Activated T-cell treated with anti-CD3 and anti-CD28 coated beads, Interleukin-2, amount 50 U/mL, for 48 hours (primary cell): ENCODE measurements around the gene PHETA1.
"Not testable (repeated sequence)": the region's sequence is repeated elsewhere in the genome, so short reads cannot be mapped to it uniquely, and the experiment has no call there.

Experiments
- DNase-seq, 2 experiments: peaks; one replicate each; pipeline ENCODE4 v3.0.0-alpha.2; 2020

The PHETA1 gene

DNA sequence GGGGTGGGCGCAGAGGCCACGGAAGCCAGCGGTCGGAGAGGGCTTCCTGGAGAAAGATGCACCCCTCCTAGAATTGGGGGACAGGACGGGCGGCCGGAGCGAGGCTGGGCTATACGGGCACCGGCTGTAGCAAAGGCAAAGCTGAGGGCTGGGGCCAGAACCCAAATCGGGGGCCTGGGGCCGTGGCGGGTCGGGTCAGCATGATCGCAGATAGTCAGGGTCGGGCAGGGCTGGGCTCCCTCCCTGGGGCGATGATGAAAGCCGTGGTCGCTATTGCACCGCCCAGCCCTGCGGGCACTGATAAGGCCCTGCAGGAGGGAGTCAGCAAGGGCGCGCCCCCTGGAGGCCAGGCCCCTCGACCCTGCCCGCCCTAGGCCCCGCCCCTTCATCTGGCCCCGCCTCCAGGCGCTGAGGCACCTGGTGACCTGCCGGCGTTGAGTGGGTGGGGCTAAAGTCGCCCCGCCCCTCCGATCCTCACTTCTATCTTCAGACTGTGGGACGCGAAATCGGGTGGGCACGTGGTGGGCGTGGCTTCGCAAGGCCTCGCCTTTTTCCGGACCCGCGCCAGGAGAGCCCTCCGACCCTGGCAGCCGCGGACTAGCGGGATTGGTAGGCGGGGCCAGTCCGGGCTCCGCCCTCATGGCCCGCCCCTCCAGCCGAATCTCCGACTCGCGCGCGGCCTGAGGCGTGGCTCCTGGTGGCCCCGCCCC is 36.4 kb upstream of the PHETA1 start:
- DNase-seq, result peak; percentile 100

DNA sequence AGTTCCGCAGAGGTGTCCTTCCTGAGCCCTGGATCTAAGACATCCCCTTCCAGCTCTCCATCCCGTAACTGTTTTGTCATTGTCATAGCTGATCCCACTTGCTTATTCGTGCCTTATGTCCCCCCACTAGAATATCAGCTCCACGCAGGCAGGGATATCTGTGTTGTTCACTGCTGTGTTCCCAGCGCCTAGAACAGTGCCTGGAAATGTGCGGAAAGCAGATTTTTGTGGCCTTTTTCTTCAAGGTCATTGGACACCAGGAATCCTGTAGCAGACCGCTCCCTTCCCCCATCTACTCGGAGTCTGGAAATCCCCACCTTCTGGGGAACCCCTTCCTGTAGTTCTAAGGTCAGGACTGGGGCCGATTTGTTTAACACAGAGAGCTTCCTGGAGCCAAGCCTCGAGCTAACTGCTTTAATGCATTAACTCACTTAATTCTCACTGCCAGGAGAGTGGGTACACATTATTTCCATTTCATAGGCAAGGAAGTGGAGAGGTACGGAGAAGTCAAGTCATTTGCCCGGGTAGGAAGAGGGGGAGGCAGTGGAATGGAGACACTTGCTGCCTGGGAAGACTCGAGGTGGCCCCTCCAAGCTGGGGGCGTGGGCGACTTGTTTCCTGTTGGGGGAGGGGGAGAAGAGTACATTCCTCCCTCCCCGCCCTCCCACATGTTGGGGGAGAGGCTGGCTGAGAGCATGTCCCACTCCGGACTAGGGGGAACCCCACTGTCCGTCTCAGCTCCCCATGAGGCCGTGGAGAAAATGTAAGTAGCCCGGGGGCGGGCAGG is 35.7 kb upstream of the PHETA1 start:
- peak; percentile 84 for DNase-seq

DNA sequence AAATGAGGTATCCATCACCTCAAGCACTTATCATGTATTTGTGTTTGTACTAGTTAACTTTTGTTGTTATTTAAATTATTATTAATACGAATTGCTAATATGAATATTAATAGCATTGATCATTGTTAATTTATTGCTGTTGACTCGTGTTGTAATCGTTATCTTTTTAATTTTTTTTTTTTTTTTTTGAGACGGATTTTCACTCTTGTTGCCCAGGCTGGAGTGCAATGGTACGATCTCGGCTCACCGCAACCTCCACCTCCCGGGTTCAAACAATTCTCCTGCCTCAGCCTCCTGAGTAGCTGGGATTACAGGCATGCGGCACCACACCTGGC is 33.6 kb upstream of the PHETA1 start:
- not testable (repeated sequence) for DNase-seq

DNA sequence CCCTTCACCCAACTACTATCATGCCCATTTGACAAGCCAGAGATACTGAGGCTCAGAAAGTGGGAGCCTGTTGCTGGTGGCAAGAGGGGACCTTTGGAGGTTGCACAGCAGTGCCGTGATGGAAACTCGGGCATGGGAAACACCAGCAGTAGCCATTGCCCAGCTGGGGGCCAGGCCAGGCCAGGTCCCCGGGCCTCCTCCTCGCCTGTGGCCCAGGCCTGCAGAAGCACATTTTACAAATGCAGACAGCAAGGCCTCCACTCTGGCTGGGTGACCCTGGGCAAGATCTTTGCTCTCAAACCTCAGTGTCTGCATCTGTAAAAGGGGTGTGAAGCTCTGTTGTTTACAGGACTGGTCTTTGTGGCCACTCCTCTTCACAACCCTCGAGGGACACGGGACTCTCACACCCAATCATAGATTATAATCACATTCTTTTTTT is 32.3 kb upstream of the PHETA1 start:
- DNase-seq, result no peak

DNA sequence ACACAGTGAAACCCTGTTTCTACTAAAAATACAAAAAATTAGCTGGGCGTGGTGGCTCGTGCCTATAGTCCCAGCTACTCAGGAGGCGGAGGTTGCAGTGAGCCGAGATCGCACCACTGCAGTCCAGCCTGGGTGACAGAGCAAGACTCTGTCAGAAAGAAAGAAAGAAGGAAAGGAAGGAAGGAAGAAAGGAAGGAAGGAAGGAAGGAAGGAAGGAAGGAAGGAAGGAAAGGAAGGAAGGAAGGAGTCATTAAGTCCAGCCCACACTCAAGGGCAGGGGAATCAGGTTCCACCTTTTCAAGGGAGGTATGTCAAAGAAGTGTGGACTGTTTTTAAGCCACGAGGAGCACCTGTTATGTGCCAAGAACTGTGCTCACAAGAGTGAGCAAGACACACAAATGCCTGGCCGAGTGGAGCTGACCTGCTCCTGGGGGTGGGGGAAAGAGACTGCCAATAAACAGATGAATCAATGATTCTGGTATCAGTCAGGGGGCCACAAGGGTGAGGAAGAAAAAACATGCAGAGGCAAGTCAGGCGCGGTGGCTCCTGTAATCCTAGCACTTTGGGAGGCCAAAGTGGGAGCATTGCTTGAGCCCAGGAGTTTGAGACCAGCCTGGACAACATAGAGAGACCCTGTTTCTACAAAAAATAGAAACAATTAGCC is 31.0 kb upstream of the PHETA1 start:
- not testable (repeated sequence) for DNase-seq

DNA sequence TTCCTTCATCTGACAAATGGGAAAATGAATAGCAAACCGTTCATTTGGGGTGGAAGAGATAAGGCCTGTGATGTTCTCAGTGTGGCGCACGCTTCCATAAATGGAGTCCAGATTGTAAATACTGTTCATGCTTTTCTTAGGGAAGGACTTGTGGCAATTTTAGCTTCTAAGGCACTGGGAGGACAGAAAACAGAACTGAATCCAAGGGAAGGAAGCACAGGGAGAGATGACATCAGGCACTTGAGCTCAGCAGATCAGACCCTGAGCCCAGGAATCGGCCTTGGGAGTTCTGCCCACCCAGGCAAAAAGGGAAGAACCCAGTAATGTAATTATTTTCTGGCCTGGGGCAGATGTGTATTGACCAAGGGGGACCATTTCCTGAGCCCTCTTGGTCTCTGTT is 29.6 kb upstream of the PHETA1 start:
- DNase-seq, result no peak

DNA sequence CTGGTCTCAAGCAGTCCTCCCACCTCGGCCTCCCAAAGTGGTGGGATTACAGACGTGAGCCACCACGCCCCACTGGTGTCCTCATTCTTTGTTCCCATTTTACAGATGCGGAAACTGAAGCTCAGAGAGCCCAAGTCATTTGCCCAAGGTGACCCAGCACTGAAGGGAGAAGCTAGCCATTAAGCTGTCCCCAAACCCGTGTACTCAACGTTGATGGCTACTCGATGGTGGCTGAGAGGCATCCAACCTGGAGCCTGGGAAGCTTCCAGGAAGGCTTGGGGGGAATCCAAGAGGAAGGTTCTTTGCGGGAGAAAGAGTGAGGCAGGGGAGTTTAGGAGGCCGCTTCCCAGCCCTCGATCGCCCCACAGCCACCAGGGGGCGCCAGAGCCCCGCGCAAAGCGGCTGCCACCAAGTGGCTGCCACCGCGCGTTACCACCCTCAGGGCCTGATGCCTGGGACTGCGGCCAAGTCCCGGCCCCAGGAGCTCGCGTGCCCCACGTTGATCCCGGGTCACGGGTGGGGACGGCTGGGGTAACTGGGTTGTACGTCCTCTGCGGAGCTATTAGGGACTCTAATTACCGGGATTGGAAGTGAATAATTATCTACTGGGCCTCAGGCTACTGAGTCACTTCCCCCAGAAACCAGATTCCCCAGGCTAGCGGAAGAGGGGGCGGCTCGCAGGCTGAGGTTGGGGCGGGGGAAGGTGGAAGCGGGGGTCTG is 28.0 kb upstream of the PHETA1 start:
- DNase-seq, result peak; percentile 92 to 93

DNA sequence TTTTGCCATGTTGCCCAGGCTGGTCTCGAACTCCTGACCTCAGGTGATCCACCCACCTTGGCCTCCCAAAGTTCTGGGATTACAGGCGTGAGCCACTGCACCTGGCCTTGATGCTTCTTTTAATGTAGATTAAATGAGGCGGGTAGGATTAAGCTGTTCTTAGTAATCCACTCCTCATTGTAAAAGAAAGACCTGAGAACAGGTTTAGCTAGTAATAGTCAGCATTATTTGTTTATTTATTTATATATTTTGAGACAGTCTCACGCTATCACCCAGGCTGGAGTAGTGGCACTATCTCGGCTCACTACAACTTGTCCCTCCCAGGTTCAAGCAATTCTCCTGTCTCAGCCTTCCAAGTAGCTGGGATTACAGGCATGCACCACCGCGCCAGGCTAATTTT is 27.4 kb upstream of the PHETA1 start:
- DNase-seq, result not testable (repeated sequence)

DNA sequence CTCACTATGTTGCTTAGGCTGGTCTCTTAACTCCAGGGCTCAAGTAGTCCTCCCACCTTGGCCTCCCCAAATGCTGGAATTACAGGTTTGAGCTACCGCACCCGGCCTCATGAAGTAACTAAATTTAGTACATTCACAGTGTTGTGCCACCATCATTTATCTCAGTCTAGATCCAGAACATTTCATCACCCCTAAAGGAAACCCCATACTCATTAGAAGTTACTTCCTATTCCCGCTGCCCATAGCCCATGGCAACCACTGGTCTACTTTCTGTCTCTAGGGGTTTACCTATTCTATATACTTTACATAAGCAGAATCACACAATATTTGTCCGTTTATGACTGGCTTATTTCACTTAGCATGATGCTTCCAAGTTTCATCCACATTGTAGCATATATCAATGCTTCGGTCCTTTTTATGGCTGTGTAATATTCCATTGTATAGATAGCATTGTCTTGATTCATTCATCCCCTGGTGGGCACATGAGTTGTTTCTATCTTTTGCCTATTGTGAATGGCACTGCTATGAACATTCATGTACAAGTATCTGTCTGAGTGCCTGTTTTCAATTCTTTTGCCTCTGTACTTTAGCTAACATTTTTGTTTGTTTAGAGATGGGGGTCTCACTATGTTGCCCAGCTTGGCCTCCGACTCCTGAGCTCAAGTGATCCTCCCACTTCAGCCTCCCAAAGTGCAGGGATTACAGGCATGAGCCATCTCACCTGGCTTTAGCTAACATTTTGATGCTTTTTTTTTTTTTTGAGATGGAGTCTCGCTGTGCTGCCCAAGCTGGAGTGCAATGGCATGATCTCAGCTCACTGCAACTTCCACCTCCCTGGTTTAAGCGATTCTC is 26.7 kb upstream of the PHETA1 start:
- DNase-seq, result no peak

DNA sequence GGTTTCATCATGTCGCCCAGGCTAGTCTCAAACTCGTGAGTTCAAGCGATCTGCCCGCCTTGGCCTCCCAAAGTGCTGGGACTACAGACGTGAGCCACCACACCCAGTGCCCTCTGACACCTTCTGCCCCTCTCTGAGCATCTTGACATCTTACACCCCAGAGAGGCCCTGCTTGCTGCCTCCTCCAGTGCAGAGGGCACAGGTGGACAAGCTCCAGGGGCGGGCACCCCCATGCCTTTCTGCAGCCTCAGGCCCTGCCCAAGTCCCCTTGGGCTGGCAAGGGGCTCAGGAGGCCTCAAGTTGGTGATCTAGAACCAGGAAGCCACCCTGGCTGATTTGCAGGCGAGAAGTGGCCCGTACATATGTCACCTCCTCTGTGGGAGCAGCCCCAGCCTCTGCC is 25.6 kb upstream of the PHETA1 start:
- DNase-seq, result no peak

DNA sequence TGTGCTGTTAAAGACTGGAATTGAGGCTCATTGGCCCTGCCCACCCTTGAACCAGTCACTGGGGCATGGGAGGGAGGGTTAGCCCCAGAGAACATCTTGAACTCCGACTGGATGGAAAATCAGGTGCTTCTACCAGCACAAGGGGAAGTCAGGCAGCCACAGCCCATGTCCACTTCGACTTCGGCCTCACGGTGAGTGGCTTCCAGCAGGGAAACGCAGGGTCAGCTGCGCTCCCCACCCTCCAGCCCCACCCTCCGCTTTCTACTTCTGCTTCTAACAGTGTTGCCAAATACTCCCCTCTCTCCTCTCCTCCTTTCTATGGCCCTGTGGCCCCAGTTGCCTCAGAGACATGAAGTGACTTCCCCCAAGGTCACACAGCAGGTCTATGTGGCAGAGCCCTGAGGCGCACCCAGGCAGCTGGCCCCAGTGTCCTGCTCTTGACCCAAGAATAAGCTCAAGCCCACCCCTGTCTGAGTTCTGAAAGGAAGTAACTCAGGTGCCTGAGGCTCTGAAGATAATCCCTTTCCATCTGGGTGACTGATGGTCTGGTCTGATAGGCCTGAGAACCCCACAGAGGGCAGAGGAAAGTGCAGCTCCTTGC is 24.9 kb upstream of the PHETA1 start:
- DNase-seq, result no peak

DNA sequence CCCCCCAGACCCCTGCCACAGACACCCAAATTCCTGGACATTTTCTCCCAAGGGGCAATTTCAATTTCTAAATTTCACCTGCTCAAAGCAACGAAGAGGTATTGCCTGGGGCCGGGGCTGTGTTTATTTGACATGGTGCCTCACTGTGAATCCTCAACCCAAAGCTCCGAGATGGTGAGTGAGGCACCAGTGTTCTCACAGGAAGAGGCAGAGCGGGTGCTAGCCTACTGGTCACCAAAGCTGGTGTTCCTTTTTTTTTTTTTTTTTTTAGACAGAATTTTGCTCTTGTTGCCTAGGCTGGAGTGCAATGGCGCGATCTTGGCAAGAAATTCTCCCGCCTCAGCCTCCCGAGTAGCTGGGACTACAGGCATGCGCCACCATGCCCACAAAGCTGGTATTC is 22.0 kb upstream of the PHETA1 start:
- DNase-seq, result no peak

DNA sequence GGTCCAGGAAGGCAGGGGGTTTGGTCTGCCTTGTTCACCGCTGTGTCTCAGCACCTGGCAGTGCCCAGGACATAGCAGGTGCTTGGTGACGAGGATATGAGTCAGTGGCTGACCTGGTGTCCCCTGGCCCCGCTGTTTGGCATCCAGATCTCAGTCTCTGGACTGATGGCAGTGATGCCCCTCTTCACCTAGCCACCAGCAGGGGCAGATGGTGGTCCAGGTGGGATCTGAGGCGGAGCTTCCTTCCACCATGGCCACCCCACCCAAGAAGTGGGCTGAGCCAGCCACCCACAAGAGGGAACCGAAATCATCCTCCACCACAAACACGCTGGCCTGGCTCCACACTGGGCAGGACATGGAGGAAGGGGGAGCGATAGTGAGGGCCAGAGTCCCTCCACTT is 20.7 kb upstream of the PHETA1 start:
- no peak for DNase-seq

DNA sequence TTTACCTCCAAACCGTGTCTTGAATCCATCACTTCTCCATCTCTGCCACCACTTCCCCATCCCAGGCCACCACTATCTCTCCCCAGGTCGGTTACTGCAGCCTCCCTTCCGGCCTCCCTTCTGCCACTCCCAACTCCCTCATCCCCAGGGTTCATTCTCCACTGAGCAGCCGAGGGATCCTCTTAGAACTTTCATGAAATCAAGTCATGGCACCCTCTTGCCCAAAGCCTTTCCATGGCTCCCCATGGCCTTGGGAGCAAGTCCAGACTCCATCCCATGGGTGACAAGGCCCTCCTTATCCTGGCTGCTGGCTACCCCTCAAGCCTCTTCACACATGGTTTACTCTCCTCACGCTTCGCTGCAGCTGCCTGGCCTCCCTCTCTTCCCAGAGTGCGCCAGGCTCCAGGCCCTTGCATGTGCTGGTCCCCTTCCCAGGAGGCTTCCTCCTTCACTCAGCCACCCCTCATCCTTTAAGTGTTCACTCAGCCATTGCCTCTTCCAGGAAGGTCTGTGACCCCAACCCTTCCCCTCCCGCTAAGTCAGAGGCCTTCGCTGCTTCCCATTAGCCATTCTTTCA is 18.9 kb upstream of the PHETA1 start:
- no peak for DNase-seq

DNA sequence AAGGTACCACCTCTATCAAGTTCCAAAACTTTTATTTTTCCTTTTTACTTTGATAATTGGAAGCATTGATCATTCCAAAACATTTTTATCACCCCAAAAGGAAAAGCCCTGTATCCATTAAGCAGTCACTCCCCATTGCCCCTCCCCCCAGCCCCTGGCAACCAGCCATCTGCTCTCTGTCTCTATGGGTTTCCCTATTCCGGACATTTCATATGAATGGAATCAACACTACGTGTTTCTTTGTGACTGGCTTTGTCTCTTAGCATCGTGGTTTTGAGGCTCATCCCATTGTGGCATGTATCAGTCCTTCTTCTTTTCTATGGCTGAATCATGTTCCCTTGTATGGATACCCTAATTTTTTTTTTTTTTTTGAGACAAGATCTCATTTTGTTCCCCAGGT is 18.0 kb upstream of the PHETA1 start:
- DNase-seq, result no peak

DNA sequence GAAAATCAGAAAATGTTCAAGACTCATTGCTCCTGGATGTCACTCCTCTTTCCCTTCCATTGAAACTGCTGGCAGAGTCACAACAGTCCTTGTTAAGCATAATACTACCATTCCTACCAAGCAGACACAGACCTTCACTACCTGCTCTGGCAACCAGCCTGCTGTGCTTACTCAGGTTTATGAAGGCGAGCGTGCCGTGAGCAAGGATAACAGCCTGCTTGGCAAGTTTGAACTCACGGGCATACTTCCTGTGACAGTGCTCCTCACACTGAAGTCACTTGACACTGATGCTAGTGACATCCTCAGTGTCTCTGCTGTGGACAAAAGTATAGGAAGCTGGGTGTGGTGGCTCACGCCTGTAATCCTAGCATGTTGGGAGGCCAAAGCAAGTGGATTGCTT is 15.7 kb upstream of the PHETA1 start:
- DNase-seq, result no peak

DNA sequence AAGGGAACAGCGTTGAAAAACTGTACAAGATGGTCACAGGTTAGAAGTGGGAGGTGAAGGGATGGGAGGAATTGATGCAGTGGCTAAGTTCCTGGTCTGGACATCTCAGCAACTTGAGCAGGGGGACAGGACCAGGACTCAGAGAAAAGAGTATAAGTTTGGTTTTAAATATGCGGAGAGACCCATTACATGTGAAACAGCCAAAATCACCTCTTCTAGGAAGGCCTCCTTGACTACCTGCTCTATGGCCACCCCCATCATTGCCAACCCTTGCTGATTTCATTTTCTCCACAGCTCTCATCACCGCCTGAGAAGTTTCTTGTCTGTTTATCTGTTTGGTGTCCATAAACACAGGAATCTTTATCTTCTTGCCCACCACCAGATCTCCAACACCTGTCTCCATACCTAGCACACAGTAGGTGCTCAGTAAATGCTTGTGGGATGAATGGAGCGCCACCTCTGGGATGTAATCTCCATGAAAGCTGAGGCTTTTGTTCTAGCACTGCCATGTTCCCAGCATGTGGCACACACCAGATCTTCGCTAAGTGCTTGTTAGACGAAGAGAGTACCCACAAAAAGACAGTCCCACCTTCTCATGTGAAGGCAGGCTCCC is 11.2 kb upstream of the PHETA1 start:
- DNase-seq, result no peak

DNA sequence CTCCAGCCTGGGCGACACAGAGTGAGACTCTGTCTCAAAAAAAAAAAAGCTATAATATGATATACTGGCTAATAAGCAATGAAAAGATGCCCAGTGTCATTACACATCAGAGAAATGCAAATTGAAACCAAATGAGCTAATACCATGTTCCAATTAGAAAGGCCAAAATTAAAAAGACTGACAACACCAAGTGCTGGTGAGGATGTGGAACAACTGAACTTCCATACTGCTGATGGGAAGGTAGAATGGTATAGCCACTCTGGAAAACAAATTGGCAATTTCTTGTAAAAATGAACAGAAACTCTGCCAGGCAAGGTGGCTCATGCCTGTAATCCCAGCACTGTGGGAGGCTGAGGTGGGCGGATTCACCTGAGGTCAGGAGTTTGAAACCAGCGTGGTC is 8.5 kb upstream of the PHETA1 start:
- DNase-seq, result no peak

DNA sequence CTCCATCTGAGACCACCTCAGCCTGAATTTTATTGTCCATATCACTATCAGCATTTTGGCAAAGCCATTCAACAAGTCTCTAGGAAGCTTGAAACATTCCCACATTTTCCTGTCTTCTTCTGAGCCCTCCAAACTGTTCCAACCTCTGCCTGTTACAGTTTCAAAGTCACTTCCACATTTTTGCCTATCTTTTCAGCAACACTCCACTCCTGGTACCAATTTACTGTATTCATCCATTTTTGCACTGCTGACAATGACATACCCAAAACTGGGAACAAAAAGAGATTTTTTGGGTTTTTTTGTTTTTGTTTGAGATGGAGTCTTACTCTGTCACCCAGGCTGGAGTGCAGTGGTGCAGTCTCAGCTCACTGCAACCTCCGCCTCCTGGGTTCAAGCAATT is 4.3 kb upstream of the PHETA1 start:
- not testable (repeated sequence) for DNase-seq

DNA sequence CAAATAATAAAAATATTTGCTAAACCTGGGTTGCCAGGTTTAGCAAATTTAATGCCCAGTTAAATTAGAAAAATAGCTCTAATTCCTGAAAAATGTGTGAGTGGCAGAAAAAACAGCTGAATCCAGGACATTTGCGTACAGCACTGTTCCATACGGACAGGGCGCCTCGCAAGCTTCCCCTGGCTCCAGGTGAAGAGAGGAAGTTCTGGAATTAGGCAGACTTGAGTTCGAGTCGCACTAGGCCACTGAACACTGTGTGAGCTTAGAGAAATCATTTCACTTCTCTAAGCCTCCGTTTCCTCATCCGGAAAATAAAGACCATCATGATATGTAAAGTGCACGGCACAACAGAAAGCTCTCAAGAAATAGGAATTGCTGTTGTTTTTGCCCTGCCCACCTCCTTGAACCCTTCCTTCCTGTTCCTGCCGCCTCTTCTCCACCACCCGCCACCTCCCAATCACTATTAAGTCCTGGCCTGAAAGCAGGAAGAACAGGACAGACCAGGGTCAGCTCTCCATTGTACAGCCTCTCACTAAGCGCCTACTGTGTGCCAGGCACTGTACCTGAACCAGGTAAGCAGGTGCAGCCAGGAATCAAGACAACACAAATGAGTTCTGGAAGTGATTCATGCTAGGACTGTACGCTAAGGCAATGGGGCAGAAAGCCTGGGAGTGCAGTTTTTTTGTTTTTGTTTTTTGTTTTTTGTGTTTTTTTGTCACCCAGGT is 763 bp upstream of the PHETA1 start:
- no peak for DNase-seq
